ENCODE results near the gene ALMS1.

GRCh38 chr2:73536133-73536840 is 150.7 kb downstream of the ALMS1 start:
- TF ChIP-seq, protein P1, sequence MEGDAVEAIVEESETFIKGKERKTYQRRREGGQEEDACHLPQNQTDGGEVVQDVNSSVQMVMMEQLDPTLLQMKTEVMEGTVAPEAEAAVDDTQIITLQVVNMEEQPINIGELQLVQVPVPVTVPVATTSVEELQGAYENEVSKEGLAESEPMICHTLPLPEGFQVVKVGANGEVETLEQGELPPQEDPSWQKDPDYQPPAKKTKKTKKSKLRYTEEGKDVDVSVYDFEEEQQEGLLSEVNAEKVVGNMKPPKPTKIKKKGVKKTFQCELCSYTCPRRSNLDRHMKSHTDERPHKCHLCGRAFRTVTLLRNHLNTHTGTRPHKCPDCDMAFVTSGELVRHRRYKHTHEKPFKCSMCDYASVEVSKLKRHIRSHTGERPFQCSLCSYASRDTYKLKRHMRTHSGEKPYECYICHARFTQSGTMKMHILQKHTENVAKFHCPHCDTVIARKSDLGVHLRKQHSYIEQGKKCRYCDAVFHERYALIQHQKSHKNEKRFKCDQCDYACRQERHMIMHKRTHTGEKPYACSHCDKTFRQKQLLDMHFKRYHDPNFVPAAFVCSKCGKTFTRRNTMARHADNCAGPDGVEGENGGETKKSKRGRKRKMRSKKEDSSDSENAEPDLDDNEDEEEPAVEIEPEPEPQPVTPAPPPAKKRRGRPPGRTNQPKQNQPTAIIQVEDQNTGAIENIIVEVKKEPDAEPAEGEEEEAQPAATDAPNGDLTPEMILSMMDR (IDR thresholded peaks at IDR 0.05): no peak
- no peak for TF ChIP-seq POLR2A (IDR thresholded peaks at IDR 0.05)
